GM18508 (cell line): ENCODE measurements around the gene STOML2.
"Not testable (repeated sequence)": the region's sequence is repeated elsewhere in the genome, so short reads cannot be mapped to it uniquely, and the experiment has no call there.

ENCODE experiments used
- ATAC-seq: cut with Tn5 transposase; IDR thresholded peaks from one replicate; pipeline ENCODE4 v1.9.1; 2021; ENCODE audit warnings: moderate number of reproducible peaks; ENCODE audit not compliant: insufficient read depth, unreplicated experiment

Gene STOML2

GRCh38 chr9:35102769-35103659 lies at the start of gene STOML2:
Gene STOML2, minus strand, starts transcription at chr9:35103131. Its CDS starts 37 bp downstream, at chr9:35103094.
- ATAC-seq: peak; percentile 77

GRCh38 chr9:35147941-35148563 lies 45.1 kb upstream of the STOML2 start:
- ATAC-seq: not testable (repeated sequence)

GRCh38 chr9:35142037-35142436 lies 39.1 kb upstream of the STOML2 start:
- no peak for ATAC-seq

- no peak for ATAC-seq
Observed at GRCh38 chr9:35140093-35140492, 37.2 kb upstream of the STOML2 start.

- no peak for ATAC-seq
Observed at GRCh38 chr9:35136866-35137265, 33.9 kb upstream of the STOML2 start.

DNA sequence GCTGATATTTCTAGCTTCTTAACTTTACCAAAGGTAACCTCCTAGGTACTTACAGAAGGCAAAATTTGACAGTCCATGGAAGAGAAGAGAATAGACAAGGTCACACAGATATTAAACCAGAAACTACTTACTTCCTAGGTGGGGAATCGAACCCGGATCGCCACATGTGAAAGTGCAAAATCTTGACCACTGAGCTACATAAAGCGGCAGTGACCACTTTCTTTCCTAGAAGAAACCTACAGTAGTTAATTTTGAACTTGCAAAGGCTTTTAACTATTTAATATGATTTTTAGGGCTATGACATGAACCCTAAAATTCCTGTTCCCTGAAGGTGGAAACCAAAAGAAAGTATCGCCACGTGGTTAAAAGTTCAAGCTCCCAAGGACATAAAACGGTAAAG lies 33.1 kb upstream of the STOML2 start:
- ATAC-seq: no peak

- ATAC-seq: no peak
Observed at GRCh38 chr9:35134920-35135319, 32.0 kb upstream of the STOML2 start.

- peak; percentile 39 for ATAC-seq
Observed at GRCh38 chr9:35116898-35117551, 14.1 kb upstream of the STOML2 start.

DNA sequence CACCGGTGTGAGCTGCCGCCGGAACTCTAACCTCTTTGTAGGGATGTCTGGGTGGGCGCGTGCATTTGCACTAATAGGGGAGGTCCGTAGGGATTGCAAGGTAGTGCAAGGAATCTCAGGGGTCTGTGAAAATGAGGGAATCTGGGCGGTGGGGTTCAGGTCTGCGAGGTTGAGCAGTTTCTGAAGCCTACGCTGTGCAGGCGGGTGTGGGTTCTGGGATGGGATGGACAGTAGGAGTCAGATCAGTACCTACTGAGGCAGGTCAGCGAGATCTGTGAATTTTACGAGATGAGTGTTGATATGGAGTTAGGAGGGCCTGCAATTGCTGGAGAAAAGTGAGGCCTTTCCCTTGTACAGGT lies 13.6 kb upstream of the STOML2 start:
- ATAC-seq: no peak

- ATAC-seq: peak; percentile 31
Observed at GRCh38 chr9:35115680-35116538, 13.0 kb upstream of the STOML2 start, which contains the start of gene ATOSB. Gene ATOSB, minus strand, starts transcription at chr9:35115862. Its CDS starts 7,588 bp downstream, at chr9:35108274.

- ATAC-seq: no peak
Observed at GRCh38 chr9:35114840-35115628, 12.1 kb upstream of the STOML2 start.

GRCh38 chr9:35114113-35114839 lies 11.3 kb upstream of the STOML2 start:
- no peak for ATAC-seq

- ATAC-seq: no peak
Observed at GRCh38 chr9:35112257-35113020, 9.5 kb upstream of the STOML2 start.

GRCh38 chr9:35111001-35111933 lies 8.3 kb upstream of the STOML2 start:
- peak; percentile 53 for ATAC-seq

- no peak for ATAC-seq
Observed at GRCh38 chr9:35110327-35110761, 7.4 kb upstream of the STOML2 start.

DNA sequence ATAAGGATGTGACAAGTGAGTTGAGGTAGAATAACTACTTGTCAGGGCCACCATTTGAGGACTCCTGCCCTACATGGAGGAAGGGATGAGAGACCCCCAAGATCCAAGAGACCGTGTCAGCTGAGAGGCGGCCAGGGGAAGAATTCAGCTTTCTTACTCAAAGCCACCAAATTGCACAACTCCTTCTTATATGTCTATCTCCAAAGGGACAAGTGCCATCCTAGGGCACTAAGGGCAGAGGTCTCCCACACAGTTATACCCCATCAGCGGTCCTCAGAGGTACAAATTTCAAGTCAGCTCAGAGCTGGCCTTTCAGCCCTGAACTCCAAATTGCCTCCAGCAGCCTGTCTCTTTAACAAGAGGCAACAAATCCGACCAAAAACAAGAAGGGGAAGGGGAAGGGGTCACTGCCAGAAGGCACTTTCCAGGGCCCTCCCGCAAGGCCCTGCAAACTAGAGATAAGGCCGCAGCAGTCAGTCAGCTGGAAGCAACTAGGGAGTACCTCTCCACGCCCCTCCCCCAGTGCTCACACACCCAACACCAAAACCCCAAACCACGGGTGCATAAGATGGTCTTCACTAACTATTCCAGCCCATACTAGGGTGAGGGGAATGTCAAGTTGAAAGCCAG lies 6.1 kb upstream of the STOML2 start:
- ATAC-seq: no peak
